Naive thymus-derived CD4-positive, alpha-beta T cell (primary cell): ENCODE measurements around the gene NAPA. TPM values are rescaled to one million over a fixed set of nuclear protein-coding genes. Genes with fewer than 3 reads are reported as not detected.
A peak's percentile ranks its signal among the peaks of the same experiment; 100 is the strongest.

Source experiments
- ATAC-seq: fragments of 150-1000 bp; cut with Tn5 transposase; 2 replicates; pipeline ENCODE4 v1.10.0; 2021; ENCODE audit warnings: mild to moderate bottlenecking, moderate library complexity
- CTCF ChIA-PET: fragments of 350-600 bp; sonication (Branson Sonifier 250); formaldehyde crosslinking; loops from one replicate; lab custom pipeline; 2021; ENCODE audit warnings: antibody characterized with exemption; lab: Charles Lee
- POLR2A ChIA-PET: fragments of 350-600 bp; sonication (Branson Sonifier 250); formaldehyde crosslinking; loops from one replicate; lab custom pipeline; 2021; ENCODE audit warnings: antibody characterized with exemption, inconsistent platforms; lab: Charles Lee
- DNase-seq, 9 donors: peaks; one replicate each; pipeline versions ENCODE4 v3.0.0 to v3.0.0-alpha.2; 2020 to 2022; ENCODE audit warnings: mixed read lengths in 1 of 9
- H3K27ac ChIP-seq: one replicate; pipeline ENCODE4 v1.7.0; 2013; ENCODE audit warnings: mild to moderate bottlenecking, low read depth, low read length, moderate library complexity
- H3K27me3 ChIP-seq, 2 donors: one replicate each; pipeline ENCODE4 v1.7.0; 2013; ENCODE audit warnings: low read length in 2 of 2, mild to moderate bottlenecking in 2 of 2, moderate library complexity in 2 of 2; ENCODE audit not compliant: control insufficient read depth in 2 of 2, insufficient read depth in 2 of 2
- H3K36me3 ChIP-seq, 3 experiments: 1 replicate in 2 of 3; 2 replicates in 1 of 3; pipeline ENCODE4 v1.7.0; 2013; ENCODE audit warnings: low read length in 3 of 3, mild to moderate bottlenecking in 3 of 3, moderate library complexity in 1 of 3; ENCODE audit not compliant: insufficient read depth in 3 of 3, control insufficient read depth in 2 of 3
- H3K4me1 ChIP-seq, 2 donors: one replicate each; pipeline ENCODE4 v1.7.0; 2013; ENCODE audit warnings: low read length in 2 of 2, mild to moderate bottlenecking in 2 of 2, moderate library complexity in 1 of 2; ENCODE audit not compliant: control insufficient read depth in 2 of 2, insufficient read depth in 2 of 2
- H3K4me3 ChIP-seq: 2 replicates; pipeline ENCODE4 v1.7.0; 2013; ENCODE audit warnings: mild to moderate bottlenecking, low read length
- H3K9me3 ChIP-seq, 3 experiments: 1 replicate in 2 of 3; 2 replicates in 1 of 3; pipeline ENCODE4 v1.7.0; 2013; ENCODE audit warnings: low read length in 3 of 3; ENCODE audit not compliant: control insufficient read depth in 2 of 3
- H3K27ac Mint-ChIP-seq, 9 donors: one replicate each; pipeline ENCODE4 v1.8.0; 2020 to 2022; ENCODE audit warnings: mixed read lengths in 9 of 9, mild to moderate bottlenecking in 8 of 9, moderate library complexity in 5 of 9, inconsistent platforms in 2 of 9
- H3K27me3 Mint-ChIP-seq, 5 donors: one replicate each; pipeline ENCODE4 v1.8.0; 2021 to 2022; ENCODE audit warnings: mixed read lengths in 5 of 5, mild to moderate bottlenecking in 1 of 5
- H3K36me3 Mint-ChIP-seq, 5 donors: one replicate each; pipeline ENCODE4 v1.8.0; 2020 to 2022; ENCODE audit warnings: mixed read lengths in 5 of 5, mild to moderate bottlenecking in 3 of 5, inconsistent platforms in 1 of 5
- H3K4me1 Mint-ChIP-seq, 7 donors: one replicate each; pipeline ENCODE4 v1.8.0; 2020 to 2022; ENCODE audit warnings: mixed read lengths in 7 of 7, mild to moderate bottlenecking in 3 of 7, inconsistent platforms in 1 of 7
- H3K4me3 Mint-ChIP-seq, 10 donors: one replicate each; pipeline ENCODE4 v1.8.0; 2020 to 2022; ENCODE audit warnings: mild to moderate bottlenecking in 10 of 10, mixed read lengths in 10 of 10, moderate library complexity in 6 of 10, inconsistent platforms in 2 of 10
- H3K9me3 Mint-ChIP-seq, 11 donors: one replicate each; pipeline ENCODE4 v1.8.0; 2020 to 2022; ENCODE audit warnings: mixed read lengths in 11 of 11, mild to moderate bottlenecking in 4 of 11, inconsistent platforms in 1 of 11, moderate library complexity in 1 of 11
- intact Hi-C, 2 donors: fragments of 100-400 bp; cut with micrococcal nuclease; formaldehyde crosslinking; loops; one replicate each; pipeline ENCODE4 v1.15.1; 2023
- polyA plus RNA-seq, 2 donors: library from polyadenylated mRNA; unstranded; fragments of 300-500 nt; fragmentation: Illumina TruSeq; gene quantifications; one replicate each; pipeline ENCODE4 v1.2.3, GENCODE V29; 2021
- total RNA-seq, 6 experiments: library from RNA in 5 of 6; stranded (reverse) in 5 of 6; gene quantifications; 1 replicate in 5 of 6; 2 replicates in 1 of 6; pipeline ENCODE4 v1.2.3 and lab custom pipeline; 2021 to 2026

NAPA gene
- total and polyA plus RNA-seq, 7 experiments from 2014 or later = 86.2 to 136 (median 107) TPM

DNA sequence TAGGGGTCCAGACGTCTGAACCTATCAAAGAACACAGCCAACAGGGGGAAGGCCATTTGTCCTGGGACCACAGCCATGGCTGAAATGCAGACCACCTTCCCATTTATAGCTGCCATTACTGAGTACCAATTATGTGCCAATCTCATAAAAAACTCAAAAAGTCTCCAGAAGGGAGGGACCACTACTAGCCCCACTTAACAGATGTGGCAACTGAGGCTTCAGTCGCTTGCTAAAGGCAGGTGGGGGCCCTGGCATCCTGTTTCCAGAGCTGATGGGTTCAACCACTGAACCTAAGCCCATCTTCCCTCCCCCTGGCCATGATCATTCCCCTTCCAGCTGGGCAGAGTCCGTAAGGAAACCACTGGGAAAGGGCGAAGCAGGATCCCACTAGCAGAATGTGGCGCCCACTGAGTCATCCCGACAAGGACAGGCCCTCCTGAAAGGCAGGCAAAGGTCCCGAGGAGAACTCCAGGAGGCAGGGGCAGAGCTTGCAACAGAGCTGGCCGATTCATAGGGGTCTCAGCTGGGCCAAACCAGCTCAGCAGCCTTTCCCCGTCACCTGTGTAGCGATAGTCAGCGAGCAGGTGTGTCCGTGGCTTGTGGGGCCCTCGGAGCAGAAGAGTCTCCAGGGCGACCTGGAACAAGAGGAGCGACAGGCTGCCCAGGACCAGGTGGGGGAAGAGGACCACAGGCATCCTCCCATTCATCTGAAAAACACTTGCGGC is 14.3 kb upstream of the NAPA start:
- Histone ChIP-seq H3K9me3 (no peaks in the 10 kb centered on the region), H3K36me3 (no peaks in the 10 kb centered on the region), H3K4me3 (no peak overlapping the region), H3K4me1 (no peaks in the 10 kb centered on the region), H3K27me3 (no peaks in the 10 kb centered on the region), H3K27ac (no peak overlapping the region)
- intact Hi-C loops = no loop called here
- H3K4me3 Mint-ChIP-seq = no peak overlapping the region
- CTCF ChIA-PET = interaction anchor here (1.0 kb wide), 1 partner anchor 17 kb away, joined by 3 read pairs; no protein-coding TSS in a partner anchor
- H3K36me3 Mint-ChIP-seq = no peaks in the 10 kb centered on the region
- H3K9me3 Mint-ChIP-seq = no peaks in the 10 kb centered on the region
- ATAC-seq (no peak), DNase-seq (no peak)
- H3K27me3 Mint-ChIP-seq = no peaks in the 10 kb centered on the region
- no peak overlapping the region for H3K27ac Mint-ChIP-seq
- H3K4me1 Mint-ChIP-seq = no peaks in the 10 kb centered on the region
- POLR2A ChIA-PET = interaction anchor here (0.7 kb wide), 1 partner anchor 54 kb away, joined by 4 read pairs; no protein-coding TSS in a partner anchor

DNA sequence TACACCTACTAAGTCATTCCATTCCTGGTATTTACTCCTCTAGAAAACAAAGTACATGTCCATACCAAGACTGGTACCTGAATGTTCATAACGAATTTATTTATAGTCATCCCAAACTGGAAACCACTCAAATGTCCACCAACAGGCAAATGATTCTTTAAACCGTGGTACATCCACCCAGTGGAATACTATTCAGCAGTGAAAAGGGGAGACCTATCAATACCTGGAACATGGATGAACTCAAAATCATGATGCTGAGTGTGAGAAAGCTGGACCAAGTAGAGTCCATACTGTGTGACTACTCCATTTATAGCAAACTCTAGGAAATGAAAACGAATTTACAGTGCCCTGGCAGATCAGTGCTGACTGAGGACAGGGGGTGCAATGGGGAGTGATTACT is 11.9 kb upstream of the NAPA start:
- no peak overlapping the region for H3K4me3 ChIP-seq
- CTCF ChIA-PET = no interaction called here
- no peaks in the 10 kb centered on the region for H3K9me3 ChIP-seq
- no peaks in the 10 kb centered on the region for H3K36me3 Mint-ChIP-seq
- peaks cover 5 to 7% of the 10 kb centered on the region in 2 donors for H3K4me1 ChIP-seq
- H3K27ac ChIP-seq = no peak overlapping the region
- POLR2A ChIA-PET = no interaction called here
- no peaks in the 10 kb centered on the region for H3K27me3 ChIP-seq
- H3K27ac Mint-ChIP-seq = no peak overlapping the region
- H3K4me3 Mint-ChIP-seq = no peak overlapping the region
- intact Hi-C loops = no loop called here
- no peaks in the 10 kb centered on the region for H3K9me3 Mint-ChIP-seq
- H3K36me3 ChIP-seq = no peaks in the 10 kb centered on the region
- peaks cover 3 to 6% (median 6%) of the 10 kb centered on the region in 7 donors for H3K4me1 Mint-ChIP-seq
- ATAC-seq (no peak), DNase-seq (no peak)
- peaks cover 0 to 10% (median 5%) of the 10 kb centered on the region in 5 donors for H3K27me3 Mint-ChIP-seq

DNA sequence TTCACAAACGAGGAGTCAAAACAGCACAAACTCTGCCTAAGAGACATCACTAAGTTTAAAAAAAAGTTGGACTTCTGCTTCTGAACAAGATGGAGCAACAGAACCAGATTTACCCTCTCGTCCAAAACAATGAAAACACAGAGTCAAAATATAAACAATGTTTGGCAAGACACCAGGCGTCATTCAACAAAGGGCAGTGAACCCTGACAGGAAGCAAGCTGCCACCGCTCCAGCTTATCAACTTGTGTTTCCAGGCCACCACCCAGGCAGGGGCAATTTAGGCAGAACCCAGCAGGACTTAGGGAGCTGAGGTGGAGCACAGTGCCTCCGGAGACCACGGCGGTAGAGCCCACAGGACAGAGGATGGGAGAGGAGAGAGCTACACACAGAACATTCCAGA is 8.6 kb upstream of the NAPA start:
- ChIA-PET CTCF (interaction anchor here (0.6 kb wide), 1 partner anchor 96 kb away, joined by 6 read pairs; no protein-coding TSS in a partner anchor), POLR2A (interaction anchor here (1.1 to 1.4 kb wide), 2 partner anchors 57 to 87 kb away, joined by 4 to 8 read pairs; no protein-coding TSS in a partner anchor)
- Histone ChIP-seq H3K27ac (no peak overlapping the region), H3K4me3 (no peak overlapping the region), H3K4me1 (peaks cover 7 to 13% of the 10 kb centered on the region in 2 donors), H3K36me3 (no peaks in the 10 kb centered on the region), H3K9me3 (no peaks in the 10 kb centered on the region), H3K27me3 (no peaks in the 10 kb centered on the region)
- no peaks in the 10 kb centered on the region for H3K9me3 Mint-ChIP-seq
- no peak for ATAC-seq
- H3K4me1 Mint-ChIP-seq = peaks cover 8 to 28% (median 23%) of the 10 kb centered on the region in 7 donors
- DNase-seq = no peak
- H3K4me3 Mint-ChIP-seq = no peak overlapping the region
- intact Hi-C loops = no loop called here
- H3K36me3 Mint-ChIP-seq = no peaks in the 10 kb centered on the region
- peak overlapping the region in 1 of 9 donors; percentile 49 for H3K27ac Mint-ChIP-seq
- peaks cover 0 to 12% (median 6%) of the 10 kb centered on the region in 5 donors for H3K27me3 Mint-ChIP-seq

DNA sequence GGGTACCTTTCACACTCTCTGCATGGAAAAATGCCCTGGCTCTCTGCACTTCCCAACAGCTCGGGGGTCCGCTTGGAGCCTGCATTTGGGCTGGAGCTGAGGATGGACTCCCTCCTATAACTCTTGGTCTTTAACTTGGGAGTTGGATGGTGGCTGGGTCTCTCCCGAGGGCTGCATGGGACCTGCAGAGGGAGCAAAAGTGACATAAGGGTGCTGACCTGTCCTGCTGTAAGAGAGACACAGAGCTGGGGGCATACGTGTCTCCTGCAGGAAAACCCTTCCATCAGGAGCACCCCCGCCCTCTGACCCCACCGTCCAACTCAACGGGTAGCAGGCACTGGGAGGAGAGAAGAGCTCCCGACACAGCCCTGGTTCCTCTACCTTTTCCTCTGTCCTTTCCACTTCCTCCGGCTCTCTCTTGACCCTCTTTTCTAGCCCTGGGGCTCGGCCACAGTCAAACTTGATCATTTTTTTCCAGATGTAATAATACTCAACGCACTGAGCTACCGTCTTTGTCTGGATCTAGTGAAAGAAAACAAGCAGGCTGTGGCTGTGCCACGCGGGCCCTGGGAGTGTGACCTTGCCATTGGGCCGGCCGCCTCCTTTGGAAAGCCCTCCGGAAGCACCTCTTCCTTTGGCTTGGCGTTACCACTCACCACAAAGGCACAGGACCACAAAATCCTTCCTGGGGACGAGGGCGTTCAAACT is 6.8 kb upstream of the NAPA start:
- Mint-ChIP-seq H3K4me3 (peak overlapping the region in 6 of 10 donors; percentile 16 to 69 (median 39)), H3K27ac (peak overlapping the region in 1 of 9 donors; percentile 38), H3K9me3 (no peaks in the 10 kb centered on the region), H3K4me1 (peaks cover 17 to 47% (median 41%) of the 10 kb centered on the region in 7 donors), H3K36me3 (no peaks in the 10 kb centered on the region), H3K27me3 (peaks cover 0 to 12% (median 6%) of the 10 kb centered on the region in 5 donors)
- ATAC-seq (no peak), DNase-seq (no peak)
- H3K4me1 ChIP-seq = peaks cover 22 to 25% of the 10 kb centered on the region in 2 donors
- CTCF ChIA-PET = no interaction called here
- no peak overlapping the region for H3K27ac ChIP-seq
- H3K36me3 ChIP-seq = no peaks in the 10 kb centered on the region
- no peaks in the 10 kb centered on the region for H3K27me3 ChIP-seq
- intact Hi-C loops = no loop called here
- no peaks in the 10 kb centered on the region for H3K9me3 ChIP-seq
- POLR2A ChIA-PET = interaction anchor here (0.5 to 1.4 kb wide), 7 partner anchors 9 to 703 kb away, joined by 3 to 5 read pairs (median 4); partner anchors contain the start of gene ZC3H4
- H3K4me3 ChIP-seq = no peak overlapping the region

DNA sequence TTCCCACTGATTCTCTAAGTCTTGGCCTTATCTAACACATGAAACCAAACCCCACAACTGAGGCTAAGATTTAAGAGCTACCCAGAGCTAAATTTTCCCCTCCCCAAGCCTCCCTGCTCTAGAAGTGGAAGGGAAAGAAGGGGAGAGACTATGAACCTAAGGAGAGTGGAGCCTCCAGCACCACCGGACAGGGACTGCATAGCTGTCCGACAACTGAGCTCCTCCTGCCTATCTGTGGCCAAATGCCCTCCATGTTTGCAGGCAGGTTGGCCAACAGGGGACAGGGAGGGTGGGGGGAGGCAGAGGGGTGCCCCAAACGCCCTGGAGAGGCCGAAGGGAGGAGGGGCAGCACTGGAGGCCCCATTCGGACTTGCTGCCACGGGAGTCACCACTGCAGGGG is 6.0 kb upstream of the NAPA start:
- ChIA-PET POLR2A (interaction anchor here (0.6 to 1.1 kb wide), 2 partner anchors 58 to 89 kb away, joined by 4 to 5 read pairs; no protein-coding TSS in a partner anchor), CTCF (no interaction called here)
- intact Hi-C loops = no loop called here
- no peak overlapping the region for H3K4me3 Mint-ChIP-seq
- no peak overlapping the region for H3K27ac Mint-ChIP-seq
- peaks cover 25 to 54% (median 49%) of the 10 kb centered on the region in 7 donors for H3K4me1 Mint-ChIP-seq
- no peaks in the 10 kb centered on the region for H3K36me3 ChIP-seq
- H3K4me3 ChIP-seq = no peak overlapping the region
- H3K27me3 ChIP-seq = no peaks in the 10 kb centered on the region
- ATAC-seq (no peak), DNase-seq (no peak)
- H3K9me3 ChIP-seq = no peaks in the 10 kb centered on the region
- H3K27ac ChIP-seq = no peak overlapping the region
- no peaks in the 10 kb centered on the region for H3K9me3 Mint-ChIP-seq
- peaks cover 29 to 33% of the 10 kb centered on the region in 2 donors for H3K4me1 ChIP-seq
- H3K27me3 Mint-ChIP-seq = peaks cover 0 to 12% (median 6%) of the 10 kb centered on the region in 5 donors
- H3K36me3 Mint-ChIP-seq = no peaks in the 10 kb centered on the region

DNA sequence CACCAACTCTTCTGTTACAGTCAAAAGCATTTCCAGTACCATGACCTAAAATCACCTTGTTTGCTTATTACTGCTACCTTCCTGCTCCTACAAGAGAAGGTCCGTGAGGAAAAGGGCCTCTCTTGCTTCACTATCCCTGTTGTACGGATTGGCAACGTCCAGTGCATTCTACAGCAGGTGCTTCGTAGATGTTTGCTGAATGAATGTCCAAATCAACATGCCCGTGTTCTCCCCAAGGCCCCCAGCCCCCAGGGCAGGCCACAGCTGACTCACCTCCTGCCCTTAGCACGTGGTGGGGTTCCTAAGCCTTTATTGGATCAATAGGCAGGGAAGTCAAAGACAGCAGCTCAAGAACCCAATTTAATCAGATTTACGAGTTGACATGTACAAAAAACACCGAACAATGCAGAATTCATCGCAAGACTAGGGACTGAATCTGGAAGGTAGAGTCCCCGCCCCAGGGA is 5.5 kb upstream of the NAPA start:
- no peaks in the 10 kb centered on the region for H3K9me3 ChIP-seq
- H3K36me3 ChIP-seq = no peaks in the 10 kb centered on the region
- Mint-ChIP-seq H3K36me3 (no peaks in the 10 kb centered on the region), H3K27me3 (peaks cover 0 to 12% (median 6%) of the 10 kb centered on the region in 5 donors), H3K27ac (peak overlapping the region in 1 of 9 donors; percentile 62), H3K9me3 (no peaks in the 10 kb centered on the region), H3K4me1 (peaks cover 29 to 59% (median 53%) of the 10 kb centered on the region in 7 donors), H3K4me3 (no peak overlapping the region)
- POLR2A ChIA-PET = interaction anchor here (1.1 kb wide), 1 partner anchor 90 kb away, joined by 4 read pairs; no protein-coding TSS in a partner anchor
- H3K27me3 ChIP-seq = no peaks in the 10 kb centered on the region
- DNase-seq = no peak
- H3K4me3 ChIP-seq = no peak overlapping the region
- intact Hi-C loops = no loop called here
- ATAC-seq = no peak
- no peak overlapping the region for H3K27ac ChIP-seq
- CTCF ChIA-PET = no interaction called here
- peaks cover 30 to 36% of the 10 kb centered on the region in 2 donors for H3K4me1 ChIP-seq
